HCT116 (cell line): Measurements from ENCODE around the gene SESN3.

Source experiments
- CTCF ChIP-seq, 3 experiments: fragments of 200-600 bp in 1 of 3; sonication (generic) in 1 of 3; IDR thresholded peaks in 2 of 3; conservative IDR thresholded peaks in 1 of 3; 2 replicates each; pipeline ENCODE4 v1.5.1; 2012 to 2017; ENCODE audit warnings: low read depth in 2 of 3, low read length in 2 of 3, antibody characterized with exemption in 1 of 3, borderline replicate concordance in 1 of 3, control low read depth in 1 of 3, mild to moderate bottlenecking in 1 of 3, mixed read lengths in 1 of 3, mixed run types in 1 of 3, moderate library complexity in 1 of 3; ENCODE audit not compliant: insufficient read depth in 1 of 3
- POLR2A ChIP-seq: IDR thresholded peaks from 2 replicates; pipeline ENCODE4 v1.7.0; 2011; ENCODE audit warnings: borderline replicate concordance; ENCODE audit not compliant: insufficient read depth, insufficient read length; ENCODE audit errors: extremely low read depth
- POLR2AphosphoS5 ChIP-seq: IDR thresholded peaks from 2 replicates; pipeline ENCODE4 v1.6.1; 2011; ENCODE audit warnings: mild to moderate bottlenecking, low read depth, low read length, moderate library complexity
- SP1 ChIP-seq: IDR thresholded peaks from 2 replicates; pipeline ENCODE4 v1.6.1; 2012; ENCODE audit warnings: low read depth
- ZBTB33 ChIP-seq: IDR thresholded peaks from 2 replicates; pipeline ENCODE4 v1.6.1; 2011; ENCODE audit warnings: mild to moderate bottlenecking, low read length, moderate library complexity; ENCODE audit not compliant: insufficient replicate concordance; ENCODE audit errors: extremely low read depth

- TF ChIP-seq SP1 (no peak), POLR2A (no peak), POLR2AphosphoS5 (no peak), ZBTB33 (no peak), CTCF (IDR thresholded peaks at IDR 0.05 in 2 of 3, conservative IDR thresholded peaks at IDR 0.05 in 1 of 3; ENCODE audit: borderline replicate concordance in 1 of 3, insufficient read depth in 1 of 3, low read depth in 2 of 3, low read length in 2 of 3) (no peak)
Observed at GRCh38 chr11:95161248-95161647, 69.8 kb downstream of the SESN3 start.
